Caki2 (cell line): ENCODE data around the gene SFRP2. TPM values are rescaled to one million over a fixed set of nuclear protein-coding genes. Genes with fewer than 3 reads are reported as not detected.

ENCODE experiments used
- DNase-seq: peaks from one replicate; pipeline ENCODE4 v3.0.0-alpha.2; 2015; ENCODE audit warnings: low read depth
- in situ Hi-C: cut with HindIII; loops from 2 replicates; pipeline ENCODE4 v1.10.0; 2016; ENCODE audit warnings: low sequenced_read_pairs, low pct_unique_long_range_greater_than_20kb, mixed read lengths
- total RNA-seq: library from RNA; depleted of rRNA; stranded (reverse); fragments of >200 nt; shearing (Covaris generic); gene quantifications from 2 replicates; pipeline ENCODE4 v1.2.3, GENCODE V29; 2014; ENCODE audit warnings: low replicate concordance; rRNA removed

SFRP2 gene
- total RNA-seq, 1 experiment from 2014 or later, result not detected

- DNase-seq, result peak; percentile 69
- in situ Hi-C loops, result no loop called here
Measured at GRCh38 chr4:153748378-153748777, 40.5 kb downstream of the SFRP2 start.

DNA sequence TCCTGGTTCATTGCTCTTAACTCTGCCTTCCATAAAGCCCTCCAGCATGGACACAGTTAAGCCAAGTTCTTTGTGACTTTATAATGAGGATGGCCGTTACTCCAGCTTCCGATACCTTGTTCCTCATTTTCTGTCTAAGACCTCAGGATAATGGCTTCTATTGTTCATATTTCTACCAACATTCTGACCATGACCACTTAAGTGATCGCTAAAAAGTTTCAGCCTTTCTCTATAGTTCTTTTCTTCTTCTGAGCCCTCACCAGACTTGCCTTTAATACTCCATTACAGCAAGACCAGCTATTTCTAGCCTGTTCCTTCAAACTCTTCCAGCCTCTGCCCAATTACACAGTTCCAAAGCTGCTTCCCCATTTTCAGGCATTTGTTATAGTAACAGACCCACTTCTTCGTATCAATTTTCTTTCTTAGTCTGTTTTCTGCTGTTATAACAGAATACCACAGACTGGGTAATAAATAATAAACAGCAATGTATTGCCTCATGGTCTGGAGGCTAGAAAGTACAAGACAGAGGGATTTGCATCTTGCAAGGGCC is 41.4 kb downstream of the SFRP2 start:
- DNase-seq, result no peak
- in situ Hi-C loops, result no loop called here

DNA sequence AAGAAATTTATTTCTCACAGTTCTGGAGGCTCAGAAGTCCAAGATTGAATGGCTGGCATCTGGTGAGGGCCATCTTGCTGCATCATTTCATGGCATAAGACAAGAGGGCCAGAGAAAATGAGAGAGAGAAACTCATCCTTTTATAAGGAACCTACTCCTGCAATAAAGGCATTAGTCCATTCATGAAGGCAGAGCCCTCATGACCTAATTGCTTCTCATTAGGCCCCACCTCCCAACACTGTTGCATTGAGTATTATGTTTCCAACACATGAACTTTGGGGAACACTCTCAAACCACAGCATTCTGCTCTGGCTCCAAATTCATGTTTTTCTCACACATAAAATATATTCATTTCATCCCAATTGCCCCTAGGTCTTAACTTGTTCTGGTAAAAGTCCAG is 43.2 kb downstream of the SFRP2 start:
- in situ Hi-C loops, result no loop called here
- no peak for DNase-seq

DNA sequence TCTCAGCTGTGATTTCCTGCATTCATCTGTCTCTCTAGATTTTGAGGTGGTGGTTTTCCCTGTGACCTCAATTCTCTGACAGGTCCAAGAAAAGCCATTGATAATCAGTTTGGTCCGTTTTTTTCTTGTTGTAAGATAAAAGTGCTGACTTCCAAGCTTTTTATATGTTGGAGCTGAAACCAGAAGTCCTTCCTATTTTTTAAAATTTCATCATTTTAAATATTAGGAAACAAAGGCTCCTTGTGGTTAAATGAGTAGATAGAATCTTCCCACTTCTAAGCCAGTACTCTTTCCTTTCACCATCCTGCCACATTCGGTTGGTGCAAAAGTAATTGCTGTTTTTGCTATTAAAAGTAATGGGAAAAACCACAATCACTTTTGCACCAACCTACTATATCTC is 47.3 kb downstream of the SFRP2 start:
- no peak for DNase-seq
- in situ Hi-C loops, result no loop called here

- no peak for DNase-seq
- in situ Hi-C loops, result no loop called here
Measured at GRCh38 chr4:153735906-153736461, 52.9 kb downstream of the SFRP2 start.

DNA sequence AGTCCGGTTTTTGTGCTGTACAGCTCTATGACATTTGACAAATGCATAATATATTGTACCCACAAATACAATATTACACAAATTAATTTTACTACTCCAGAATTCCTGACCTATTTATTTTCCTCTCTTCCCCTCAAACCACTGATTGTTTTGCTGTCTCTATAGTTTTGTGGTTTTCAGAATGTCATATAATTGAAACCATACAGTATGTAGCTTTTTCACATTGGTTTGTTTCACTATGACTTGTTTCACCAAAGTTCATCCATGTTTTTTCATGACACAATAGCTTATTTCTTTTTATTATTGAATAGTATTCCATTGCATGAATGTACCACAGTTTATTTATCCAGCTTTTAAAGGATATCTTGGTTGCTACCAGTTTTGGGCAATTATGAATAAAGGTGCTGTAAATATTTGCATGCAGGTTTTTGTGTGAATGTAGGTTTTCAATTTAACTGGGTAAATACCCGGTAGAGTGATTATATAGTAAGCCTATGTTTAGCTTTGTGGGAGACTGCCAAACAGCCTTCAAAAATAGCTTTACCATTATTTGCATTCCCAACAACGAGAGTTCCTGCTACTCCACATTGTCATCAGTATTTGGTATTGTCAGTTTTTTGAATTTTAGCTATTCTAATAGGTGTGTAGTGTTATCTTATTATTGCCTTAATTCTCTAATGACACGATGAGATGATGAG is 55.0 kb downstream of the SFRP2 start:
- no peak for DNase-seq
- in situ Hi-C loops, result no loop called here

GRCh38 chr4:153731239-153731638 is 57.6 kb downstream of the SFRP2 start:
- in situ Hi-C loops, result no loop called here
- no peak for DNase-seq

Other genes starting within 250 kb of the SFRP2 start
- gene TLR2, start 104.8 kb downstream of the SFRP2 start, total RNA-seq, result 0.23 and 0.44 TPM in 2 replicates
- gene RNF175, start 29.1 kb downstream of the SFRP2 start, total RNA-seq, result not detected in 2 replicates